H1 (cell line): Measurements from ENCODE around the gene PTPRD. TPM values are rescaled to one million over a fixed set of nuclear protein-coding genes. Genes with fewer than 3 reads are reported as not detected.

ENCODE experiments used
- CTCF ChIA-PET: fragments of 300-600 bp; sonication (Branson Sonifier 250); formaldehyde crosslinking; loops from one replicate; lab custom pipeline; 2021; ENCODE audit not compliant: partially characterized antibody; lab: Charles Lee
- POLR2A ChIA-PET: fragments of 300-600 bp; sonication (Branson Sonifier 250); formaldehyde crosslinking; loops from one replicate; lab custom pipeline; 2021; ENCODE audit warnings: inconsistent platforms; ENCODE audit not compliant: partially characterized antibody; lab: Charles Lee
- DNase-seq, 2 experiments: peaks; one replicate each; pipeline versions ENCODE4 v3.0.0 to v3.0.0-alpha.2; 2010 to 2022; ENCODE audit warnings: low spot score in 2 of 2, low read depth in 1 of 2, mixed read lengths in 1 of 2
- FAIRE-seq: peaks from 2 replicates; lab custom pipeline; 2011; peaks lifted over from hg19 to GRCh38; lab: Jason Lieb, UNC
- H2AFZ ChIP-seq: 2 replicates; pipeline ENCODE4 v1.8.1; 2012; ENCODE audit warnings: low read length, inconsistent platforms
- H2AK5ac ChIP-seq: 2 replicates; pipeline ENCODE4 v1.6.1; 2013; ENCODE audit warnings: low read depth, low read length
- H2BK120ac ChIP-seq: replicated peaks from 2 replicates; pipeline ENCODE3; 2013; ENCODE audit warnings: low read depth, low read length, inconsistent platforms
- H2BK12ac ChIP-seq: 2 replicates; pipeline ENCODE4 v1.6.1; 2013; ENCODE audit warnings: low read depth, low read length
- H2BK15ac ChIP-seq: 2 replicates; pipeline ENCODE4 v1.6.1; 2013; ENCODE audit warnings: low read length
- H2BK20ac ChIP-seq: 2 replicates; pipeline ENCODE4 v1.6.1; 2013; ENCODE audit warnings: low read length
- H2BK5ac ChIP-seq: 2 replicates; pipeline ENCODE4 v1.6.1; 2013; ENCODE audit warnings: low read depth, low read length
- H3K14ac ChIP-seq: 2 replicates; pipeline ENCODE4 v1.6.1; 2013; ENCODE audit warnings: inconsistent platforms; ENCODE audit not compliant: insufficient read length
- H3K18ac ChIP-seq: 2 replicates; pipeline ENCODE4 v1.6.1; 2013; ENCODE audit warnings: low read length; ENCODE audit errors: extremely low read depth
- H3K23ac ChIP-seq: 2 replicates; pipeline ENCODE4 v1.6.1; 2013; ENCODE audit warnings: inconsistent platforms; ENCODE audit not compliant: insufficient read length
- H3K23me2 ChIP-seq: 2 replicates; pipeline ENCODE4 v1.6.1; 2013; ENCODE audit warnings: low read depth, low read length
- H3K27ac ChIP-seq: 2 replicates; pipeline ENCODE4 v1.6.1; 2011; ENCODE audit warnings: low read depth, low read length, inconsistent platforms
- H3K27me3 ChIP-seq, 4 experiments: replicated peaks in 1 of 4; 1 replicate in 1 of 4; 2 replicates in 3 of 4; pipeline versions ENCODE4 v1.6.1 to v1.8.1; 2011 to 2013; ENCODE audit warnings: low read length in 3 of 4, mild to moderate bottlenecking in 3 of 4, inconsistent platforms in 2 of 4, mixed read lengths in 2 of 4, moderate library complexity in 1 of 4; ENCODE audit not compliant: control insufficient read depth in 3 of 4, insufficient read depth in 3 of 4; ENCODE audit errors: extremely low read depth in 1 of 4
- H3K36me3 ChIP-seq, 4 experiments: 2 replicates each; pipeline versions ENCODE4 v1.6.1 to v1.8.1; 2011 to 2013; ENCODE audit warnings: mild to moderate bottlenecking in 4 of 4, low read length in 3 of 4, moderate library complexity in 2 of 4, control low read depth in 1 of 4, inconsistent platforms in 1 of 4; ENCODE audit not compliant: insufficient read depth in 4 of 4, control insufficient read depth in 2 of 4
- H3K4ac ChIP-seq: replicated peaks from 2 replicates; pipeline ENCODE3; 2013; ENCODE audit warnings: low read length, low read depth, mixed read lengths, inconsistent platforms; ENCODE audit not compliant: insufficient read length
- H3K4me1 ChIP-seq, 4 experiments: replicated peaks in 1 of 4; 1 replicate in 1 of 4; 2 replicates in 3 of 4; pipeline versions ENCODE4 v1.6.1 to v1.8.1; 2011 to 2013; ENCODE audit warnings: low read length in 3 of 4, inconsistent platforms in 2 of 4, mixed read lengths in 1 of 4; ENCODE audit not compliant: insufficient read depth in 4 of 4, control insufficient read depth in 3 of 4
- H3K4me2 ChIP-seq, 2 experiments: 2 replicates each; pipeline versions ENCODE4 v1.6.1 to v1.8.1; 2011 to 2013; ENCODE audit warnings: low read depth in 2 of 2, low read length in 2 of 2, control low read depth in 1 of 2, inconsistent platforms in 1 of 2, mild to moderate bottlenecking in 1 of 2; ENCODE audit not compliant: insufficient read depth in 1 of 2
- H3K4me3 ChIP-seq, 4 experiments: fragments of 200-600, 300-600 bp in 1 of 4; sonication (generic), shearing (Covaris generic), sonication (Bioruptor Twin) in 1 of 4; 2 replicates each; pipeline versions ENCODE4 v1.5.1 to v1.8.1; 2011 to 2016; ENCODE audit warnings: low read length in 4 of 4, low read depth in 3 of 4, control low read depth in 2 of 4, inconsistent platforms in 2 of 4, mild to moderate bottlenecking in 2 of 4, mixed read lengths in 1 of 4, moderate library complexity in 1 of 4; ENCODE audit not compliant: insufficient read depth in 2 of 4; ENCODE audit errors: extremely low read depth in 1 of 4
- H3K56ac ChIP-seq: replicated peaks from 2 replicates; pipeline ENCODE3; 2013; ENCODE audit warnings: low read depth, mild to moderate bottlenecking, mixed read lengths, low read length, inconsistent platforms; ENCODE audit not compliant: insufficient read length
- H3K79me1 ChIP-seq: 2 replicates; pipeline ENCODE4 v1.6.1; 2013; ENCODE audit warnings: low read depth, low read length, control low read depth
- H3K79me2 ChIP-seq, 2 experiments: 2 replicates each; pipeline versions ENCODE4 v1.6.1 to v1.8.1; 2012 to 2013; ENCODE audit warnings: low read length in 2 of 2, mild to moderate bottlenecking in 2 of 2, inconsistent platforms in 1 of 2; ENCODE audit not compliant: insufficient read depth in 2 of 2, control insufficient read depth in 1 of 2
- H3K9ac ChIP-seq, 4 experiments: replicated peaks in 1 of 4; 1 replicate in 1 of 4; 2 replicates in 3 of 4; pipeline versions ENCODE4 v1.6.1 to v1.8.1; 2011 to 2013; ENCODE audit warnings: low read depth in 3 of 4, low read length in 3 of 4, control low read depth in 2 of 4, mild to moderate bottlenecking in 2 of 4, moderate library complexity in 2 of 4, inconsistent platforms in 1 of 4; ENCODE audit errors: extremely low read depth in 1 of 4
- H3K9me3 ChIP-seq, 2 experiments: 2 replicates each; pipeline versions ENCODE4 v1.6.1 to v1.8.1; 2012 to 2013; ENCODE audit warnings: mild to moderate bottlenecking in 2 of 2, moderate library complexity in 2 of 2, control low read depth in 1 of 2, inconsistent platforms in 1 of 2, low read depth in 1 of 2, low read length in 1 of 2, mixed read lengths in 1 of 2; ENCODE audit not compliant: insufficient read depth in 2 of 2
- H4K20me1 ChIP-seq, 2 experiments: replicated peaks in 1 of 2; 2 replicates each; pipeline versions ENCODE3 to v1.8.1; 2011 to 2013; ENCODE audit warnings: inconsistent platforms in 2 of 2, low read length in 2 of 2, mild to moderate bottlenecking in 1 of 2; ENCODE audit not compliant: insufficient read depth in 2 of 2, control insufficient read depth in 1 of 2
- H4K5ac ChIP-seq: 2 replicates; pipeline ENCODE4 v1.6.1; 2013; ENCODE audit warnings: low read length, low read depth, mixed read lengths, inconsistent platforms; ENCODE audit not compliant: insufficient read length
- H4K8ac ChIP-seq: 2 replicates; pipeline ENCODE4 v1.8.0; 2013; ENCODE audit warnings: mild to moderate bottlenecking, moderate library complexity, low read length, inconsistent platforms; ENCODE audit not compliant: insufficient read depth; ENCODE audit errors: extremely low read depth
- H4K91ac ChIP-seq: replicated peaks from 2 replicates; pipeline ENCODE3; 2013; ENCODE audit warnings: low read length, mixed read lengths, inconsistent platforms; ENCODE audit not compliant: insufficient read length
- CREB1 ChIP-seq: IDR thresholded peaks from 2 replicates; pipeline ENCODE4 v1.6.1; 2012; ENCODE audit warnings: inconsistent platforms
- CTBP2 ChIP-seq: IDR thresholded peaks from 2 replicates; pipeline ENCODE4 v1.7.0; 2011; ENCODE audit warnings: borderline replicate concordance, mild to moderate bottlenecking, moderate library complexity, mixed read lengths, low read length; ENCODE audit not compliant: insufficient read depth, insufficient read length
- FOSL1 ChIP-seq: IDR thresholded peaks from 2 replicates; pipeline ENCODE4 v1.6.1; 2011; ENCODE audit warnings: mild to moderate bottlenecking, low read depth, low read length, moderate library complexity; ENCODE audit not compliant: insufficient read depth
- RAD21 ChIP-seq, 2 experiments: IDR thresholded peaks in 1 of 2; conservative IDR thresholded peaks in 1 of 2; 2 replicates each; pipeline ENCODE4 v1.6.1; 2011; ENCODE audit warnings: low read depth in 2 of 2, low read length in 2 of 2, improper control_type of control experiment in 1 of 2, inconsistent platforms in 1 of 2, mild to moderate bottlenecking in 1 of 2, moderate library complexity in 1 of 2
- SAP30 ChIP-seq: fragments of 300-600 bp; sonication (generic); IDR thresholded peaks from 2 replicates; pipeline ENCODE4 v1.7.1; 2012; ENCODE audit warnings: low read length, moderate library complexity, mild to moderate bottlenecking, inconsistent platforms; ENCODE audit not compliant: insufficient read depth, insufficient replicate concordance
- SIRT6 ChIP-seq: IDR thresholded peaks from one replicate; pipeline ENCODE4 v1.7.1; 2012; ENCODE audit warnings: low read length, inconsistent platforms
- SIX5 ChIP-seq: IDR thresholded peaks from 2 replicates; pipeline ENCODE4 v1.6.1; 2011; ENCODE audit warnings: mild to moderate bottlenecking, low read depth, low read length
- SP4 ChIP-seq: IDR thresholded peaks from 2 replicates; pipeline ENCODE4 v1.6.1; 2012; ENCODE audit warnings: low read length, inconsistent platforms
- TAF1 ChIP-seq: IDR thresholded peaks from 2 replicates; pipeline ENCODE4 v1.6.1; 2011; ENCODE audit warnings: mild to moderate bottlenecking, low read depth, low read length
- TCF12 ChIP-seq: IDR thresholded peaks from 2 replicates; pipeline ENCODE4 v1.6.1; 2011; ENCODE audit warnings: low read depth, mild to moderate bottlenecking, low read length
- USF2 ChIP-seq: IDR thresholded peaks from 2 replicates; pipeline ENCODE4 v1.6.1; 2011; ENCODE audit warnings: low read length, improper control_type of control experiment
- WGBS, 2 experiments: shearing (Covaris generic) in 1 of 2; methylation state at CpG; one replicate each; pipeline versions ENCODE4 v1.1.6 to v1.1.7; 2013 to 2015; ENCODE audit warnings: low lambda C conversion rate in 2 of 2, mixed read lengths in 2 of 2, inconsistent platforms in 1 of 2, low coverage in 1 of 2, missing lambda C conversion rate in 1 of 2; ENCODE audit not compliant: insufficient replicate concordance in 2 of 2, insufficient coverage in 1 of 2, insufficient read length in 1 of 2; ENCODE audit errors: extremely low coverage in 1 of 2, missing lambda C conversion rate in 1 of 2; 5-methylcytosine and 5-hydroxymethylcytosine counted together
- polyA plus RNA-seq, 7 experiments: library from polyadenylated mRNA; depleted of rRNA in 3 of 7; stranded (reverse) in 5 of 7; unstranded in 2 of 7; fragments of >200 nt in 5 of 7; fragments of 200-250 nt in 2 of 7; gene quantifications; 1 replicate in 5 of 7; 2 replicates in 1 of 7; 4 replicates in 1 of 7; pipeline versions ENCODE4 v1.2.1 to v1.2.3, GENCODE V29; 2011 to 2013; ENCODE audit warnings: missing spikeins in 2 of 7, mixed read lengths in 2 of 7
- total RNA-seq: library from RNA; stranded (reverse); fragmentation: NEBNext Ultra II Directional; extraction: Animal tissue kit (Norgen Biotek cat#: 25700); gene quantifications from 2 replicates; pipeline ENCODE4 v1.2.1, GENCODE V29; 2021
- TF ChIP-seq, protein P1 (sequence below): IDR thresholded peaks from 2 replicates; pipeline ENCODE4 v1.6.1; 2012; ENCODE audit warnings: inconsistent platforms

Gene PTPRD
- total and polyA plus RNA-seq, 2 of the 8 experiments (the other 6 are each of a cell fraction or from before 2014, with no cell fraction given): 17.2 to 77.0 TPM

DNA sequence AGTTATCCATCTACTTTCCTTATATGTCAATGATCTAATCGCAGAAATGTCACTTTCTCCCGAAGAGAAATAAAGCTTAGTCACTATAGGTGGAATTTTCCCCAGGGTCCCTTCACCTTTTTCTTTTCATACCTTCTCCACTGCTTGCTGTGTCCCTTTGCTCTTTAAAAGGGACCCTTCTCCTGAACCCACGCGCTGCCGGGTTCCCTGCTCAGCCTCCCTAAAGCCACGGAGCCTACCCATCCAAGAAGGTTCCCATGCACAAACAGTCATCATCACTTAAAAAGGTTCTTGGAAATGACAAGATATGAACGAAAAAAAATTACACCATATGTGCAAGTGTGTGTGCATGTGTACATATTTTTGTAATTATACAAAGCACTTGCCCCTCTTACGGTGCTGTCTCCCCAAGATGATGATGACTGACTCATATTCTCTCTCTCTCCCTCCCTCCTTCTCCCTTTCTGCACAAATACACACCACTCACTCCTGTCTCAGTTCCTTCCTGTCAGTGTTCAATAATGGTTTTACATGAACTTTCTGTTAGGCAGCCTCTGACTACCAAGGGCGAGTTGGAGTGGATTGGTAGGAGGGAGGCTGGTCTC lies 1.5 kb upstream of the PTPRD start:
- Histone ChIP-seq H3K36me3 (no peaks in the 10 kb centered on the region), H4K20me1 (no peaks in the 10 kb centered on the region), H2BK20ac (no peak overlapping the region), H2BK12ac (no peak overlapping the region), H4K91ac (no peak overlapping the region), H3K9ac (no peak overlapping the region), H3K56ac (no peak overlapping the region), H2BK5ac (no peak overlapping the region), H2AFZ (no peak overlapping the region), H3K4me2 (peak overlapping the region in 1 of 2 experiments; percentile 97; a peak in 1 of 4 replicates), H3K27me3 (peaks cover 3 to 25% (median 18%) of the 10 kb centered on the region in 4 experiments), H3K4me3 (no peak overlapping the region), H3K4me1 (peaks cover 0 to 2% (median 0%) of the 10 kb centered on the region in 4 experiments; a peak in 2 of 7 replicates), H4K8ac (no peak overlapping the region), H3K79me1 (no peaks in the 10 kb centered on the region), H3K23ac (no peak overlapping the region), H3K23me2 (peaks cover 10% of the 10 kb centered on the region), H4K5ac (no peak overlapping the region), H3K14ac (no peak overlapping the region), H2BK120ac (no peak overlapping the region), H3K9me3 (no peaks in the 10 kb centered on the region), H2AK5ac (no peak overlapping the region), H2BK15ac (no peak overlapping the region), H3K27ac (no peak overlapping the region), H3K18ac (no peak overlapping the region), H3K79me2 (no peaks in the 10 kb centered on the region), H3K4ac (no peak overlapping the region)
- FAIRE-seq (no peak), DNase-seq (no peak)
- WGBS, 2 experiments: 87% methylated on average over 9 of the region's 9 CpGs; no CpG with 5 or more reads in 1 of the 2 experiments
- POLR2A ChIA-PET: no interaction called here
- CTCF ChIA-PET: interaction anchor here (0.6 to 1.3 kb wide), 4 partner anchors 9 to 259 kb away, joined by 3 to 9 read pairs (median 4); no protein-coding TSS in a partner anchor
- no peak for TF ChIP-seq SP4
- TF ChIP-seq TCF12: no peak
- TF ChIP-seq FOSL1: no peak
- no peak for TF ChIP-seq TAF1
- no peak for TF ChIP-seq SIX5
- TF ChIP-seq SAP30: no peak
- no peak for TF ChIP-seq CTBP2
- TF ChIP-seq, protein P1, sequence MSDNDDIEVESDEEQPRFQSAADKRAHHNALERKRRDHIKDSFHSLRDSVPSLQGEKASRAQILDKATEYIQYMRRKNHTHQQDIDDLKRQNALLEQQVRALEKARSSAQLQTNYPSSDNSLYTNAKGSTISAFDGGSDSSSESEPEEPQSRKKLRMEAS: no peak
- TF ChIP-seq RAD21 (IDR thresholded peaks at IDR 0.05 in 1 of 2, conservative IDR thresholded peaks at IDR 0.05 in 1 of 2; ENCODE audit: low read depth in 2 of 2, low read length in 2 of 2): no peak
- no peak for TF ChIP-seq SIRT6
- TF ChIP-seq USF2: no peak
- TF ChIP-seq CREB1: no peak
